ENCODE data around the gene PHKA2.

GRCh38 chrX:18855919-18856644, 127.8 kb downstream of the PHKA2 start:
- TF ChIP-seq CTCF (IDR thresholded peaks at IDR 0.05) = no peak
- no peak for TF ChIP-seq ZFX (IDR thresholded peaks at IDR 0.05; ENCODE audit: borderline replicate concordance)
